ENCODE data around the gene KRIT1.
A peak's percentile ranks its signal among the peaks of the same experiment; 100 is the strongest.
"Not testable (repeated sequence)": the region's sequence is repeated elsewhere in the genome, so short reads cannot be mapped to it uniquely, and the experiment has no call there.

Gene KRIT1

GRCh38 chr7:92246360-92247101 lies 817 bp upstream of the KRIT1 start:
- DNase-seq (ENCODE audit: low read depth) = no peak

- DNase-seq (ENCODE audit: low read depth) = peak; percentile 18
These were observed 767 bp downstream of the KRIT1 start for GRCh38 chr7:92244808-92245486.

GRCh38 chr7:92242972-92243371 lies 2.7 kb downstream of the KRIT1 start:
- DNase-seq (ENCODE audit: low read depth) = peak; percentile 5

- DNase-seq (ENCODE audit: low read depth) = no peak
These were observed 15.2 kb downstream of the KRIT1 start for GRCh38 chr7:92230547-92230946.

GRCh38 chr7:92228742-92229141 lies 17.0 kb downstream of the KRIT1 start:
- no peak for DNase-seq (ENCODE audit: low read depth)

- DNase-seq (ENCODE audit: low read depth) = peak; percentile 1
These were observed 17.6 kb downstream of the KRIT1 start for GRCh38 chr7:92228100-92228499.

GRCh38 chr7:92226981-92227380 lies 18.7 kb downstream of the KRIT1 start:
- peak; percentile 28 for DNase-seq (ENCODE audit: low read depth)

- no peak for DNase-seq (ENCODE audit: low read depth)
These were observed 23.9 kb downstream of the KRIT1 start for GRCh38 chr7:92221766-92222165.

- DNase-seq (ENCODE audit: low read depth) = no peak
These were observed 39.0 kb downstream of the KRIT1 start for GRCh38 chr7:92206672-92207071.

- DNase-seq (ENCODE audit: low read depth) = no peak
These were observed 39.7 kb downstream of the KRIT1 start for GRCh38 chr7:92205987-92206386.

GRCh38 chr7:92200791-92201190 lies 44.9 kb downstream of the KRIT1 start:
- DNase-seq (ENCODE audit: low read depth) = no peak

- DNase-seq (ENCODE audit: low read depth) = no peak
These were observed 53.4 kb downstream of the KRIT1 start for GRCh38 chr7:92192326-92192725.

GRCh38 chr7:92189246-92189645 lies 56.5 kb downstream of the KRIT1 start:
- not testable (repeated sequence) for DNase-seq (ENCODE audit: low read depth)

GRCh38 chr7:92184294-92184693 lies 61.4 kb downstream of the KRIT1 start:
- DNase-seq (ENCODE audit: low read depth) = not testable (repeated sequence)

- DNase-seq (ENCODE audit: low read depth) = peak; percentile 76
These were observed 66.5 kb downstream of the KRIT1 start, which contains the start of gene LRRD1 for GRCh38 chr7:92178928-92179924. TSS of gene LRRD1 (minus strand) at chr7:92179142. CDS start at chr7:92165202, 13,940 bp downstream.

- peak; percentile 26 for DNase-seq (ENCODE audit: low read depth)
These were observed 68.4 kb downstream of the KRIT1 start for GRCh38 chr7:92177362-92177761.

- not testable (repeated sequence) for DNase-seq (ENCODE audit: low read depth)
These were observed 76.2 kb downstream of the KRIT1 start for GRCh38 chr7:92169529-92169928.

- DNase-seq (ENCODE audit: low read depth) = peak; percentile 33
These were observed 84.4 kb downstream of the KRIT1 start for GRCh38 chr7:92161271-92161670.

- DNase-seq (ENCODE audit: low read depth) = peak; percentile 92
These were observed 86.8 kb downstream of the KRIT1 start for GRCh38 chr7:92158660-92159575.

GRCh38 chr7:92156990-92157389 lies 88.7 kb downstream of the KRIT1 start:
- DNase-seq (ENCODE audit: low read depth) = peak; percentile 70

- no peak for DNase-seq (ENCODE audit: low read depth)
These were observed 90.5 kb downstream of the KRIT1 start for GRCh38 chr7:92155108-92155739.
